Right renal pelvis (tissue), 4 donors: Measurements from ENCODE around the gene SLC35A4. TPM values are rescaled to one million over a fixed set of nuclear protein-coding genes. Genes with fewer than 3 reads are reported as not detected.

Source experiments
- DNase-seq, 4 donors: peaks; one replicate each; pipeline ENCODE4 v3.0.0-alpha.2; 2013; ENCODE audit warnings: low read depth in 4 of 4, low spot score in 3 of 4, missing footprints in 1 of 4
- polyA plus RNA-seq, 4 donors: library from polyadenylated mRNA; unstranded; fragments of 120-200 nt; gene quantifications; one replicate each; pipeline ENCODE4 v1.2.1, GENCODE V29; 2013; ENCODE audit not compliant: insufficient read length in 4 of 4

SLC35A4 gene
- polyA plus RNA-seq, result 10 to 100 TPM; 83.5 to 87.5 (median 85.2) TPM

- peak; percentile 93 to 95 (median 94) for DNase-seq
These were observed at the start of gene SLC35A4, which contains the start of gene APBB3 for GRCh38 chr5:140564196-140565023. TSS of gene SLC35A4 (plus strand) at chr5:140564828. CDS start at chr5:140567170, 2,342 bp downstream. TSS of gene APBB3 (minus strand) at chr5:140564598. CDS start at chr5:140564245, 353 bp downstream.

- DNase-seq, result no peak
These were observed 40.6 kb upstream of the SLC35A4 start for GRCh38 chr5:140524003-140524402.

- no peak for DNase-seq
These were observed 24.4 kb upstream of the SLC35A4 start for GRCh38 chr5:140540227-140540626.

GRCh38 chr5:140542972-140543371, 21.7 kb upstream of the SLC35A4 start:
- no peak for DNase-seq

- DNase-seq, result no peak
These were observed 19.6 kb upstream of the SLC35A4 start for GRCh38 chr5:140544986-140545385.

- DNase-seq, result no peak
These were observed 19.0 kb upstream of the SLC35A4 start for GRCh38 chr5:140545606-140546005.

- no peak for DNase-seq
These were observed 17.6 kb upstream of the SLC35A4 start for GRCh38 chr5:140546851-140547507.

- peak; percentile 90 to 93 (median 91) for DNase-seq
These were observed 16.9 kb upstream of the SLC35A4 start, which contains the start of gene EIF4EBP3 for GRCh38 chr5:140547508-140548299. TSS of gene EIF4EBP3 (plus strand) at chr5:140547662. CDS start at chr5:140547738, 76 bp downstream.

- no peak for DNase-seq
These were observed 16.3 kb upstream of the SLC35A4 start for GRCh38 chr5:140548300-140548688.

- no peak for DNase-seq
These were observed 15.8 kb upstream of the SLC35A4 start for GRCh38 chr5:140548791-140549190.

- DNase-seq, result no peak
These were observed 15.1 kb upstream of the SLC35A4 start for GRCh38 chr5:140549237-140550144.

GRCh38 chr5:140550147-140551079, 14.2 kb upstream of the SLC35A4 start:
- no peak for DNase-seq

GRCh38 chr5:140551872-140552271, 12.8 kb upstream of the SLC35A4 start:
- no peak for DNase-seq

GRCh38 chr5:140553657-140554056, 11.0 kb upstream of the SLC35A4 start:
- no peak for DNase-seq

GRCh38 chr5:140554454-140554853, 10.2 kb upstream of the SLC35A4 start:
- no peak for DNase-seq

- no peak for DNase-seq
These were observed 8.8 kb upstream of the SLC35A4 start for GRCh38 chr5:140555747-140556312.

GRCh38 chr5:140556438-140556837, 8.2 kb upstream of the SLC35A4 start:
- no peak for DNase-seq

GRCh38 chr5:140557136-140557805, 7.4 kb upstream of the SLC35A4 start, which contains the start of gene SRA1:
TSS of gene SRA1 (minus strand) at chr5:140557473. CDS start at chr5:140557452, 21 bp downstream.
- peak; percentile 75 to 93 (median 82) for DNase-seq
